HAP-1 (cell line): Measurements from ENCODE around the gene ANGEL2.
"Not testable (repeated sequence)": the region's sequence is repeated elsewhere in the genome, so short reads cannot be mapped to it uniquely, and the experiment has no call there.

ENCODE experiments used
- DNase-seq, 2 experiments: peaks; one replicate each; pipeline ENCODE4 v3.0.0-alpha.2; 2016 to 2020; ENCODE audit warnings: low spot score in 2 of 2
- H3K27me3 ChIP-seq: fragments of 250-450 bp; sonication (Bioruptor Pico); 2 replicates; pipeline ENCODE4 v1.5.1; 2020; ENCODE audit warnings: low read depth, mild to moderate bottlenecking, moderate library complexity
- H3K36me3 ChIP-seq: fragments of 250-450 bp; sonication (Bioruptor Pico); replicated peaks from 2 replicates; pipeline ENCODE4 v1.5.1; 2020; ENCODE audit warnings: mild to moderate bottlenecking
- H3K4me1 ChIP-seq: fragments of 250-450 bp; sonication (Bioruptor Pico); 2 replicates; pipeline ENCODE4 v1.5.1; 2020; ENCODE audit warnings: mild to moderate bottlenecking
- H3K4me3 ChIP-seq: fragments of 250-450 bp; sonication (Bioruptor Pico); 2 replicates; pipeline ENCODE4 v1.5.1; 2020; ENCODE audit warnings: mild to moderate bottlenecking, moderate library complexity
- H3K9me3 ChIP-seq: fragments of 250-450 bp; sonication (Bioruptor Pico); 2 replicates; pipeline ENCODE4 v1.5.1; 2020; ENCODE audit warnings: mild to moderate bottlenecking, moderate library complexity
- in situ Hi-C: fragments of 300-500 bp; cut with MboI; formaldehyde crosslinking; loops from 3 replicates; pipeline ENCODE4 v1.14.3; 2020; ENCODE audit warnings: low sequenced_read_pairs, inconsistent platforms, mixed read lengths

The ANGEL2 gene

DNA sequence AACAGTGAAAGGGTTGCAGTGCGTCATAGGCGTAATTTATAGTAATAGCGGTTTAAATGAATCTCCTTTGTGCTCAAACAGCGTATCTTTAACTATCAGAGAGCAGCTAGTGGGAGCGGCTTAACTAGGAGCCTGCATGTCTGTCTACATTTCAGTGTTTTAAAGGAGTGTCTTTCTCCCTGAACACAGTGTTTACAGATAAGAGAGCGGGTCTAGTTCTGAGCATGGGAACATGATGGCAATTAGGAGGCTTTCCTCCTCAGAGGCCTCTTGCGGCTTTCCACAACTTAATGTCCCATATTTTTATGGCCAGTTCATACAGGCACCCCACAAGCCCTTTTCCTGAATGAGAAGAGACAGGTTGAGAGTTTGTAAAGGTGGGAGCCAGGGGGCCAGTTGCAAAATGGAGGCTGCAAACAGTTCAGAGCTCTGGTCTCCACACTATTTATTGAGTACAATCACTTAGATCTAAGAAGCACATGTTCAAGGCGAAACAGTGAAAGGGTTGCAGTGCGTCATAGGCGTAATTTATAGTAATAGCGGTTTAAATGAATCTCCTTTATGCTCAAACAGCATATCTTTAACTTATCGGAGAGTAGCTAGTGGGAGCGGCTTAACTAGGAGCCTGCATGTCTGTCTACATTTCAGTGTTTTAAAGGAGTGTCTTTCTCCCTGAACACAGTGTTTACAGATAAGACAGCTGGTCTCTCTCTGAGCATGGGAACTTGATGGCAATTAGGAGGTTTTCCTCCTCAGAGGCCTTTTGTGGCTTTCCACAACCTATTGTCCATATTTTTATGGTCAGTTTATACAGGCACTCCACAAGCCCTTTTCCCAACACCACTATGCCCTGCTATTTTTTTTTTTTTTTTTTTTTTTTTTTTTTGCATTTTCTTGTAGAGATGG is 29.9 kb upstream of the ANGEL2 start:
- H3K36me3 ChIP-seq, H3K27me3 ChIP-seq, H3K9me3 ChIP-seq, H3K4me3 ChIP-seq, in situ Hi-C loops: not testable (repeated sequence)
- peaks cover 56% of the 10 kb centered on the region for H3K4me1 ChIP-seq
- peak; percentile 43 to 79 for DNase-seq

DNA sequence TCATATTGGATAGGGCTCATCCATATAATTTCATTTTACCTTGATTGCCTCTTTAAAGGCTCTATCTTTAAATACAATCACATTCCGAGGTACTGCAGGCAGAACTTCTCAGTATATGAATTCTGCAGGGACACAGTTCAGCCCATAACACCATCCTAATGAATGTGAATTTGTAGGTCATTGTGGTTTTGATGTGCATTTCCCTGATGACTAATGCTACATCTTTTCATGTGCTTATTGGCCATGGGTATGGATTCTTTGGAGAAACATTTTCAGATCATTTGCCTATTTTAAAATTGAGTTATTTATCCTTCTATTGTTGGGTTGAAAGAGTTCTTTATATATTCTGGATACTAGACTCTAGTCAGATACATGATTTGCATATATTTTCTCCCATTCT is 25.8 kb upstream of the ANGEL2 start:
- Histone ChIP-seq H3K4me3 (no peak overlapping the region), H3K9me3 (no peaks in the 10 kb centered on the region), H3K4me1 (peaks cover 42% of the 10 kb centered on the region), H3K36me3 (no peaks in the 10 kb centered on the region), H3K27me3 (no peaks in the 10 kb centered on the region)
- in situ Hi-C loops, result no loop called here
- peak; percentile 21 to 91 for DNase-seq

DNA sequence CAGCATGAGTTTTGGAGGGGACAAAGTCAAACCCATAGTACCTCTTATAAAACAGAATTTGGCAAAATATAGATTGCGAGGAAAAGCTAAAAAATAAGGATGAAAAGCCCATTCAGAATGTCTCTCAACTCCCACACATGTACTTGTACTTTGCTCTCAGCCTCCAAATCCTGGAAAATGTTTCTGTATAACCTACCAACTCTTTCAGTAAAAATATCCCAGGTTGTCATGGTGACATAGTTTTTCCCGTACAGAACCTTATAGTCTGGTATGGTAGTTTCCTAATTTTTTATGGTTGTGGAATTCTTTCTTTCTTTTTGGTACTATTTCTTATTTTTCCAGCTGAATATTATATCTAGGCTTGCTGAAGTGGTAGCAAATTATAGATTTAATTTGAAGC is 19.9 kb upstream of the ANGEL2 start:
- no peaks in the 10 kb centered on the region for H3K27me3 ChIP-seq
- in situ Hi-C loops, result no loop called here
- no peaks in the 10 kb centered on the region for H3K9me3 ChIP-seq
- H3K36me3 ChIP-seq, result no peaks in the 10 kb centered on the region
- DNase-seq, result no peak
- H3K4me3 ChIP-seq, result no peak overlapping the region
- peaks cover 2% of the 10 kb centered on the region for H3K4me1 ChIP-seq

DNA sequence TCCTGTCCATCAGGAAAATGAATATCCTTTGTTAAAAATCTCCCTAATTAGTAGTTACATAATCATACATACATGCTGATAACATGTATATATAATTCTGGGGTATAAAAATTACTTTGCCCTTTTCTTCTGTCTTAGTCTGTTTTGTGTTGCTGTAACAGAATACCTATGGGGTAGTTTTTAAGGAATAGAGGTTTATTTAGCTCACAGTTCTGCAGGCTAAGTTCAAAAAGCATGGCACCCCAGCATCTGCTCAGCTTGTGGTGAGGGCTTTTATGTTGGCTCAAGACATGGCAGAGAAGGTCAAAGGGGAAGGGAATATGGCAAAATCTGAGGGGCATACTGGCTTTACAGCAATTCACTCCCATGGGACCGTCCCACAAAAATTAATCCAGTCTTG is 19.0 kb upstream of the ANGEL2 start:
- Histone ChIP-seq H3K9me3 (no peaks in the 10 kb centered on the region), H3K4me1 (no peaks in the 10 kb centered on the region), H3K36me3 (no peaks in the 10 kb centered on the region), H3K4me3 (no peak overlapping the region), H3K27me3 (no peaks in the 10 kb centered on the region)
- in situ Hi-C loops, result no loop called here
- DNase-seq, result no peak

DNA sequence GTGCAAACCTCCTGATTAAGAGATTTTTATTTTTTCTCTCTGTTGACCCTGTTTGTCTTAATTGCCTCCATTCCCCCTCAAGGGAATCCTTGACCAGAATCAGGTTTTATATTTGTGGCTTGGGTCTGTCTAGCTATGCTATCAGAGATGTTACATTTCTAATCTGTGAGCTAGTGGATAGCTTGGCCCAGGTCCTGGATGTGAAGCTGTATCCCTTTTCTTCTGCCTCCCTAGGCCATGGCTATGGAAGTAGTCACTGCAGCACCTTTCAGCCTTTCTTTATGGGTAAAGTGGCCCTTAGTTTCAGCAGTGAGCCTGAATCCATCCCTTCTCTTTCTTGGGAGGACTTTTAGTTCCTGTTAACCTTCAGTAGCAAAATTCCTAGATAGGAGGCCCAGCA is 17.0 kb upstream of the ANGEL2 start:
- Histone ChIP-seq H3K36me3 (no peaks in the 10 kb centered on the region), H3K4me1 (no peaks in the 10 kb centered on the region), H3K4me3 (no peak overlapping the region), H3K9me3 (no peaks in the 10 kb centered on the region), H3K27me3 (no peaks in the 10 kb centered on the region)
- in situ Hi-C loops, result no loop called here
- DNase-seq, result no peak

DNA sequence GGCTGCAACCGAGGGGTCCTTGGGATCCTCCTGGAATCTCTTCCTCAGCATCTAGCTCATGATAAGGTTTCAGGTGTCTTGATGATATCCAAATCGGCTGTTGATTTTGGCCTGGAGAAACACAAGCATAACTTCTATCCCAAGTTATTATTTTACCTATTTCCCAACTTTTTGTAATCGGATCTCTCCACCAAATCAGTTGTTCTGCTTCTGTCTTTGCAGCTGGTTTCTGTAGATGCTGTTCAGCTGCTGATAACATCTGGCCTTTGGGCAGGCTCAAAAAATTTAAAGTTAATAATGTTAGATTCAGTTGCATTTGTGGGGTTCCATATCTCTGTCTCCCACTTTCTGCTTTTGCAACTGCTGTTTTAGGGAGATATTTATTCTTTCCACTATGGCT is 11.4 kb upstream of the ANGEL2 start:
- in situ Hi-C loops, DNase-seq, H3K9me3 ChIP-seq: not testable (repeated sequence)

DNA sequence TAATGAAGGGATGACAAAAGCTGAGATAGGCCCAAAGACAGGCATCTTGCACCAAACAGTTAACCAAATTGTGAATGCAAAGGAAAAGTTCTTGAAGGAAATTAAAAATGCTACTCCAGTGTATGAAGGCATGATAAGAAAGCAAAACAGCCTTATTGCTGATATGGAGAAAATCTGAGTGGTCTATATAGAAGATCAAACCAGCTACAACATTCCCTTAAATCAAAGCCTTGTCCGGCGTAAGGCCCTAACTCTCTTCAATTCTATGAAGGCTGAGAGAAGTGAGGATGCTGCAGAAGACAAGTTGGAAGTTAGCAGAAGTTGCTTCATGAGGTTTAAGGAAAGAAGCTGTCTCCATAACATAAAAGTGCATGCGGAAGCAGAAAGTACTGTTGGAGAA is 4.3 kb upstream of the ANGEL2 start:
- H3K36me3 ChIP-seq, result no peaks in the 10 kb centered on the region
- in situ Hi-C loops, result no loop called here
- H3K9me3 ChIP-seq, result no peaks in the 10 kb centered on the region; the same call in 1 of the 2 replicates
- DNase-seq, result no peak
- H3K4me3 ChIP-seq, result no peak overlapping the region
- no peaks in the 10 kb centered on the region for H3K27me3 ChIP-seq
- peaks cover 4% of the 10 kb centered on the region for H3K4me1 ChIP-seq

More for the DNA sequence above, 11.4 kb upstream of the ANGEL2 start:
- H3K4me3 ChIP-seq, H3K36me3 ChIP-seq, H3K27me3 ChIP-seq, H3K4me1 ChIP-seq: not testable (repeated sequence)

DNA sequence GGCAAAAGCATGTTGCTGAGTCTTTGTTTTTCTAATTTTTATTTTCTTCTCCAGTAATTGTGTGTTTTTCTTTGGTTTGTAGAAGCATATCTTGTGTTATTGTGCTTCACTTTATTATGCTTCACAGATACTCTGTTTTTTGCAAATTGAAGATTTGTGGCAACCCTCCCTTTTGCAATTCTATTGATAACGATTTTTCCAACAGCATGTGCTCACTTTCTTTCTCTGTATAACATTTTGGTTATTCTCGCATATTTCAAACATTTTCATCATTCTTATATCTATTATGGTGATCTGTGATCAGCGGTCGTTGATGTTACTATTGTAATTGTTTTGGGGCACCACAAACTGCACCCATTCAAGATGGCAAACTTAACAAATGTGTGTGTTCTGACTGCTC is 3.8 kb upstream of the ANGEL2 start:
- in situ Hi-C loops, result no loop called here
- Histone ChIP-seq H3K4me1 (peaks cover 5% of the 10 kb centered on the region), H3K4me3 (no peak overlapping the region), H3K9me3 (no peaks in the 10 kb centered on the region; the same call in 1 of the 2 replicates), H3K36me3 (no peaks in the 10 kb centered on the region), H3K27me3 (no peaks in the 10 kb centered on the region)
- no peak for DNase-seq

DNA sequence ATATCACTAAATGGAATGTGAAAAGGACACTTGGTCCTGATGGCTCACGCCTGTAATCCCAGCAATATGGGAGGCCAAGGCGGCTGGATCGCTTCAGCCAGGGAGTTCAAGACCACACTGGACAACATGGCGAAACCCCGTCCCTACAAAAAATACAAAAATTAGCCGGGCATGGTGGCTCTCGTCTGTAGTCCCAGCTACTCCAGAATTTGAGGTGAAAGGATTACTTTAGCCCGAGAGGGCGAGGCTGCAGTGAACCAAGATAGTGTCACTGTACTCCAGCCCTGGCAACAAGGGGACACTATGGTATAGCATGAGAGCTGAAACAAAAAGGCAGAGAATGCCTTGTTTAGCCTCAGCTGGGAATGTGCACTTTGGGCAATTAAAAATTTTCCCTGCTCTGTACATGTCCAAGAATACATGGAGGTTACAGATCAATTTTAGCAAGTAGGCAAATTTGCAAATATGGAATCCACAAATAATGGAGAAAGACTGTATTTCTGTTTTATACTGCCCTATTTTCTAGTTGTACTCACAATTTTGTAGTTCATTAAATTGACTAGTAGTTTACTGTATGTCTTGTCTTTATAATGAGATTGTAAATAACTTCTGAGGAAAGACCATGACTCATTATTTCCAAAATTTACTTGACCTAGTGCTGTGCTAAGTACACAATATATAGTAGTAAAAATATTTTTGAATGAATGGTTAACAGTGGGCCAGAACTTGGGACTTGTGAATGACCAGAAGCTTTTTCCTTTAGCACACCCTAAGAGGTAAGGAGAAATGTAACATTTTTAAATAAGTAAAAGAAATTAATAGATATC is 2.0 kb upstream of the ANGEL2 start:
- Histone ChIP-seq H3K27me3 (no peaks in the 10 kb centered on the region), H3K4me3 (no peak overlapping the region), H3K9me3 (no peaks in the 10 kb centered on the region), H3K36me3 (no peaks in the 10 kb centered on the region), H3K4me1 (peaks cover 9% of the 10 kb centered on the region)
- in situ Hi-C loops, result no loop called here
- no peak for DNase-seq

DNA sequence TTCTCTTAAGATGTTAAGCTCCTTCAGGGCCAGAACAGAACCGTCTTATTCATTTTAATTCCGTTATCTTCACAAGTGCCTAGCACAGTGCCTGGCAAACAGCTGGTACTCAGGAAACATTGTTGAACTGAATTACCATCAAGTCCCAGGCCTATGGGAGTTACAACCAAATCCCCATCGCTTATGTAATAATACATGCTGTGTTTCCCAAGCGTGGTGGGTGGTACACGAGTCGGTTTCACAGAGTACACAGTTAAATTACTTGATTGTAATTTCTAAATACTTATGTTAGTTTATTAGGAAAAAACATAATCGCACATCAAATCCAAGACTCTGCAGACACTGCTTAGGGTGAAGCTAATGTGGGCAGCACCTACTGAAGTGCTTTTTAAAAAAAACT is 1.0 kb downstream of the ANGEL2 start:
- peak in 1 of 2 experiments; percentile 26 for DNase-seq

DNA sequence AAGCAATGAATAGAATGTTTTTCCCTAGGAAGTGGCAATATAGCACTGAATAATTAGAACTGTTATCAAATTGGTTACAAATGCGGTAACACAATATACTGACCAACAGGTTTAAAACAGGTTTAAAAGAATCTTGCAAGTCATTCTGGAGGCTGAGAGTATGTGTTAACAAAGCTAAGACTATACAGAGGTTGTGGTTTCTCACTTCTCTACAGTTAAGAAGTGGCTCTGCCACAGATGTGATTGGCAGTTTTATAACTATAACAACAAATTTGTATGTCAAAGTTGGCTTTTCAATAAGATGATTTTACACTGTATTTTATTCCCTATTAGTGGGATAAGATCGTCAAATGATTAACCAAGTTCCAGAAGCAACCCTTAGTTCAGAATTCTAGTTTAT is 7.1 kb downstream of the ANGEL2 start:
- Histone ChIP-seq H3K36me3 (peaks cover 40% of the 10 kb centered on the region), H3K9me3 (no peaks in the 10 kb centered on the region), H3K4me3 (no peak overlapping the region), H3K27me3 (no peaks in the 10 kb centered on the region), H3K4me1 (peaks cover 12% of the 10 kb centered on the region)
- in situ Hi-C loops, result no loop called here
- DNase-seq, result no peak

More for the DNA sequence above, 1.0 kb downstream of the ANGEL2 start:
- peaks cover 9% of the 10 kb centered on the region for H3K4me1 ChIP-seq
- peak overlapping the region; percentile 65 for H3K4me3 ChIP-seq
- no peaks in the 10 kb centered on the region for H3K27me3 ChIP-seq
- H3K9me3 ChIP-seq, result no peaks in the 10 kb centered on the region
- peaks cover 16% of the 10 kb centered on the region for H3K36me3 ChIP-seq
- in situ Hi-C loops, result no loop called here

DNA sequence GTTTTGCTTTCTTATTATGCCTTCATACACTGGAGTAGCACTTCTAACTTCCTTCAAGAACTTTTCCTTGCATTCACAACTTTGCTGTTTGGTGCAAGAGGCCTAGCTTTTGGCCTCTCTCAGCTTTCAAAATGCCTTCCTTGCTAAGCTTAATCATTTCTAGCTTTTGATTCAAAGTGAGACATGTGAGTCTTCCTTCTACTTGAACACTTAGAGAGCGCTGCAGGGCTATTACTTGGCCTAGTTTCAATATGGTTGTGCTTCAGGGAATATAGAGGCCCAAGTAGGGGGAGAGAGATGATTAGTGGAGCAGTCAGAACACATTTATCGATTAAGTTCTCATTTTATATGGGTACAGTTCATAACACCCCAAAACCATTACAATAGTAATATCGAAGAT is 12.4 kb downstream of the ANGEL2 start:
- Histone ChIP-seq H3K36me3 (peaks cover 32% of the 10 kb centered on the region), H3K27me3 (no peaks in the 10 kb centered on the region), H3K4me3 (no peak overlapping the region), H3K4me1 (peaks cover 12% of the 10 kb centered on the region), H3K9me3 (no peaks in the 10 kb centered on the region)
- DNase-seq, result no peak
- in situ Hi-C loops, result no loop called here

DNA sequence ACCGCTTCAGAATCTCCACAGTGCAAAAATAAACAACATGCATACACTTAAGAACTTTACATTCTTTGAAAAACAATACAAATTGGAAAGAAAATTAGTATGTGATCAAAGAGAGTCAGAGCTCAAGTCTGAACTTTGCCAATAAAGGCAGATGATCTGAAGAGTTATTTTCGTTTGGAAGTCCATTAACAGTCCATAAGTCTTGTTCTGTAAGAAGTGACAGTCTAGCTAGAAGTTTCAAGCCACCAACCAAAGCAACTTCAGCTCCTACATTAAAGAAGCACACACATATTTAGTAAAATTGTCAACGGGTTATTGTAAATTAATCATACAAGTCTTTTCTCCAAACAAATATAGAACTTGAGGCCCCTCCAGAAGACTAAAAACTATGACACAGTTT is 20.7 kb downstream of the ANGEL2 start:
- peaks cover 26% of the 10 kb centered on the region for H3K36me3 ChIP-seq
- in situ Hi-C loops, result loop anchor here (25.0 kb wide), 1 partner anchor 508 kb away; no protein-coding TSS in a partner anchor
- no peak for DNase-seq
- no peaks in the 10 kb centered on the region for H3K4me1 ChIP-seq
- H3K27me3 ChIP-seq, result no peaks in the 10 kb centered on the region
- no peaks in the 10 kb centered on the region for H3K9me3 ChIP-seq
- no peak overlapping the region for H3K4me3 ChIP-seq

DNA sequence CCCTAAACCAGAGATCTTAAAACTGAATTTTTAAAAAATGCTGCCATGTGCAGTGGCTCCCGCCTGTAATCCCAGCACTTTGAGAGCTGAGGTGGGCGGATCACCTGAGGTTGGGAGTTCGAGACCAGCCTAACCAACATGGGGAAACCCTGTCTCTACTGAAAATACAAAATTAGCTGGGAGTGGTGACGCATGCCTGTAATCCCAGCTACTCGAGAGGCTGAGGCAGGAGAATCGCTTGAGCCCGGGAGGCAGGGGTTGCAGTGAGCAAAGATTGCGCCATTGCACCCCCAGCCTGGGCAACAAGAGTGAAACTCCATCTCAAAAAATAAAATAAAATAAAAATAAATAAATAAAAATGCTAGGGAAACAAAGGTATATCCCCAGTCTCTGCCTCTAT is 21.7 kb downstream of the ANGEL2 start:
- peaks cover 24% of the 10 kb centered on the region for H3K36me3 ChIP-seq
- DNase-seq, H3K4me3 ChIP-seq, H3K9me3 ChIP-seq, H3K27me3 ChIP-seq, H3K4me1 ChIP-seq: not testable (repeated sequence)
- in situ Hi-C loops, result loop anchor here (25.0 kb wide), 1 partner anchor 507 kb away; no protein-coding TSS in a partner anchor
